Fibroblast of mammary gland (primary cell): ENCODE results near the gene HPCAL1.

Experiments used
- DNase-seq: peaks from one replicate; pipeline ENCODE4 v3.0.0-alpha.2; 2010; ENCODE audit warnings: low read depth
- H3K4me3 ChIP-seq: 2 replicates; pipeline ENCODE4 v1.5.1; 2011; ENCODE audit warnings: low read depth, mild to moderate bottlenecking, low read length, moderate library complexity; ENCODE audit not compliant: control insufficient read depth
- CTCF ChIP-seq: conservative IDR thresholded peaks from 2 replicates; pipeline ENCODE4 v1.5.1; 2011; ENCODE audit warnings: low read depth, low read length, inconsistent platforms; ENCODE audit not compliant: control insufficient read depth, insufficient read depth

HPCAL1 gene

GRCh38 chr2:10427618-10427949 lies 124.9 kb downstream of the HPCAL1 start:
- H3K4me3 ChIP-seq, result no peak overlapping the region
- no peak for TF ChIP-seq CTCF

DNA sequence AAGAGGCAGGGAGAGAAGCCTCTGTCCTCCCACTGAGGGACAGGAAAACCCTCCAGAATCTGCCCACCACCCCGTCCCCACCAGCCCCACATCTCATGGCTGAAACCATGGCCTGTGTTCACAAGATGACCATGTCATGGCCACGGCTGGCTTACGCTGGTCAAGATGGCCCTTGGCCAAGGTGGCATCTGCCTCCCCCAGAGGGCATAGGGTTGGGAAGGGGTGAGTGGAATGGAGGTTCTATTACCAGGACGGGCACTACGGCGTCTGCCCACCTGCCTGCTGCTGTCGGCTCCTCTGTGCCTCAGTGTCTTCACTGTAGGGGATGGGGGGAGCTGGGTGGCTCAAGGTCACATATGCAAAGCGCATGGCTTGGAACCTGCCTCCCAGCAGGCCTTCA lies 125.7 kb downstream of the HPCAL1 start:
- no peak for DNase-seq
- H3K4me3 ChIP-seq, result no peak overlapping the region
- TF ChIP-seq CTCF, result no peak

More at GRCh38 chr2:10427618-10427949, 124.9 kb downstream of the HPCAL1 start:
- DNase-seq, result no peak

DNA sequence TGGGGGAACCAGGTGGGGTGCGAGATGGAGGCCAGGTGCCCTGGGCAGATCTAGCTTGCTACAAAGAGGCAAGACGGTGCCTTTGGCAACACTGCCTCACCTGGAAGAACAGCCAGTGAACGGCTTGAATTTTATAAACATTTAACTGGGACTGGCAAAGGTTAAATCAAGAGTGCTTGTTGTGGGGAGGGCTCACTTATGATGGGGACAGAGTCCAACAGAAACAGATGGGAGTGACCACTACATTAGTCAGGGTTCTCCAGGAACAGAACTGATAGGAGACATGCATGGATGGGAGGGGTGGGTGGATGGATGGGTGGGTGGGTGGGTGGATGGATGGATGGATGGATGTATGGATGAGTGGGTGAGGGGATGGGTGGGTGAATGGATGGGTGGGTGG lies 126.2 kb downstream of the HPCAL1 start:
- DNase-seq, result no peak
- no peak overlapping the region for H3K4me3 ChIP-seq
- no peak for TF ChIP-seq CTCF

DNA sequence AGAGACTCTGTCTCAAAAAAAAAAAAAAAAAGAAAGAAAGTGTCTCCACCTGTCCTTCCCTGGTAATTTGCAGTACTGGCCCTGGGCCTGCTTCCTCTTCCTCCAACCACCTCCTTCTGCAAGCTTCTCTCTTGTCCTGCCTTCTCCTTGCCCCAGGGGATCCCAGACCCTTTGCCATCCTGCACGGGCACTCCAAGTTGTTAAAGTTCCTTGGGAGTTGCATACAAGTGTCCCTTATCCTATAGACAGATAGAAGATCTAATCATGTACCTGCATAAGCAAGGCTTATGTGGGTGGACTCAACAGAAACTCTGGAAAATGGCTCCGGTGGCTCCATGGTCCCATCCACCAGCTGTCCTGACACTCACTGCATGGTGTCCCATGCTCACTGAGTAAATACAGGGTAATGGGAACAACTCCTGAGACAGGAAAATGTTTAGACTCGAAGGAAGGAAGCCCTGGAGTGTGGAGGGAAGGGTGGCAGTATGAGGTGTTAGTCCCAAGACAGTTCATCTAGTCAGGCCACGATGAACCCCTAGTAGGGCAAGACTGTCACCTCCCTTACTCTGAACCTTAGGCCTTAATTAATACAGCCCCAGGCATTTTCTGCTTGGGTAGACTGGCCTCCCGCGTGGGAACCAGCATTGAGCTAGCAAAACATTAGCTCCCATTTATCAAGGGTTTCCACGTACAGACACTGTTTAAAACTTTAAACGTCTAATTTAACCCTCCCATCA lies 128.3 kb downstream of the HPCAL1 start:
- H3K4me3 ChIP-seq, result no peak overlapping the region
- no peak for DNase-seq
- no peak for TF ChIP-seq CTCF

- no peak for TF ChIP-seq CTCF
- no peak overlapping the region for H3K4me3 ChIP-seq
- no peak for DNase-seq
Measured at GRCh38 chr2:10431797-10432196, 129.1 kb downstream of the HPCAL1 start.

GRCh38 chr2:10432311-10433181 lies 129.8 kb downstream of the HPCAL1 start:
- TF ChIP-seq CTCF, result no peak
- no peak overlapping the region for H3K4me3 ChIP-seq

More at GRCh38 chr2:10432311-10433181, 129.8 kb downstream of the HPCAL1 start:
- no peak for DNase-seq
